GM21515 (cell line): ENCODE data around the gene MAGI3.
"Not testable (repeated sequence)": the region's sequence is repeated elsewhere in the genome, so short reads cannot be mapped to it uniquely, and the experiment has no call there.

Experiments
- ATAC-seq: cut with Tn5 transposase; IDR thresholded peaks from one replicate; pipeline ENCODE4 v1.9.1; 2021; ENCODE audit not compliant: unreplicated experiment

MAGI3 gene

GRCh38 chr1:113508364-113509164, 118.2 kb downstream of the MAGI3 start:
- ATAC-seq, result no peak

- not testable (repeated sequence) for ATAC-seq
Observed at GRCh38 chr1:113509766-113510165, 119.5 kb downstream of the MAGI3 start.

GRCh38 chr1:113511269-113511668, 121.0 kb downstream of the MAGI3 start:
- no peak for ATAC-seq

GRCh38 chr1:113515498-113515897, 125.2 kb downstream of the MAGI3 start:
- no peak for ATAC-seq

- no peak for ATAC-seq
Observed at GRCh38 chr1:113517346-113517745, 127.0 kb downstream of the MAGI3 start.

GRCh38 chr1:113517983-113518382, 127.7 kb downstream of the MAGI3 start:
- no peak for ATAC-seq

GRCh38 chr1:113519556-113519955, 129.2 kb downstream of the MAGI3 start:
- no peak for ATAC-seq

- no peak for ATAC-seq
Observed at GRCh38 chr1:113530021-113530420, 139.7 kb downstream of the MAGI3 start.

- no peak for ATAC-seq
Observed at GRCh38 chr1:113531321-113531720, 141.0 kb downstream of the MAGI3 start.

GRCh38 chr1:113533061-113533460, 142.7 kb downstream of the MAGI3 start:
- no peak for ATAC-seq

GRCh38 chr1:113534130-113534817, 144.0 kb downstream of the MAGI3 start:
- no peak for ATAC-seq

GRCh38 chr1:113534875-113535274, 144.6 kb downstream of the MAGI3 start:
- no peak for ATAC-seq

- no peak for ATAC-seq
Observed at GRCh38 chr1:113536182-113536780, 146.0 kb downstream of the MAGI3 start.

- no peak for ATAC-seq
Observed at GRCh38 chr1:113538225-113538624, 147.9 kb downstream of the MAGI3 start.

- ATAC-seq, result no peak
Observed at GRCh38 chr1:113540335-113540734, 150.0 kb downstream of the MAGI3 start.

- ATAC-seq, result no peak
Observed at GRCh38 chr1:113541106-113541505, 150.8 kb downstream of the MAGI3 start.

- ATAC-seq, result no peak
Observed at GRCh38 chr1:113542221-113542701, 151.9 kb downstream of the MAGI3 start.

- no peak for ATAC-seq
Observed at GRCh38 chr1:113543110-113543509, 152.8 kb downstream of the MAGI3 start.

- ATAC-seq, result no peak
Observed at GRCh38 chr1:113545210-113545609, 154.9 kb downstream of the MAGI3 start.

- no peak for ATAC-seq
Observed at GRCh38 chr1:113545626-113546025, 155.3 kb downstream of the MAGI3 start.

GRCh38 chr1:113551728-113552127, 161.4 kb downstream of the MAGI3 start:
- no peak for ATAC-seq

GRCh38 chr1:113552244-113552643, 161.9 kb downstream of the MAGI3 start:
- no peak for ATAC-seq
